GM12878 (cell line): ENCODE measurements around the gene PMF1. TPM values are rescaled to one million over a fixed set of nuclear protein-coding genes. Genes with fewer than 3 reads are reported as not detected.

Experiments used
- ATAC-seq: fragments of 200-7000 bp; cut with Tn5 transposase; 3 replicates; pipeline ENCODE4 v1.9.1; 2020; ENCODE audit warnings: mild to moderate bottlenecking, moderate library complexity
- BruUV-seq: library from RNA; stranded (reverse); fragments of 400-500 nt; replicated peaks from 2 replicates; lab custom pipeline; 2021; lab: Mats Ljungman, UMichigan
- CTCF ChIA-PET: fragments of 300-600 bp; sonication (Branson Sonifier 250); formaldehyde crosslinking; extraction: SDS; loops from one replicate; lab custom pipeline; 2021; ENCODE audit warnings: inconsistent platforms; lab: Yijun Ruan, JAX
- POLR2A ChIA-PET: fragments of 350-600 bp; formaldehyde crosslinking; extraction: SDS; loops from one replicate; lab custom pipeline; 2021; ENCODE audit warnings: inconsistent platforms; lab: Charles Lee
- RAD21 ChIA-PET: fragments of 300-600 bp; sonication (Branson Sonifier 250); formaldehyde crosslinking; loops from one replicate; lab custom pipeline; 2023; ENCODE audit warnings: antibody characterized with exemption; ENCODE audit not compliant: unreplicated experiment; lab: Charles Lee
- SMC1A ChIA-PET: fragments of 300-600 bp; sonication (Branson Sonifier 250); formaldehyde crosslinking; loops from one replicate; lab custom pipeline; 2023; ENCODE audit not compliant: unreplicated experiment, uncharacterized antibody; lab: Charles Lee
- DNase-seq: peaks from one replicate; pipeline ENCODE4 v3.0.0-alpha.2; 2011; ENCODE audit warnings: low read depth, low spot score
- FAIRE-seq: peaks from 3 replicates; lab custom pipeline; 2011; peaks lifted over from hg19 to GRCh38; lab: Jason Lieb, UNC
- H2AFZ ChIP-seq: 2 replicates; pipeline ENCODE4 v1.6.0; 2011; ENCODE audit warnings: low read depth, low read length, control low read depth; ENCODE audit not compliant: control insufficient read depth
- H3K27ac ChIP-seq: 2 replicates; pipeline ENCODE4 v1.5.1; 2011; ENCODE audit warnings: control low read depth; ENCODE audit not compliant: control insufficient read depth, insufficient read depth
- H3K27me3 ChIP-seq, 2 experiments: replicated peaks in 1 of 2; 2 replicates each; pipeline versions ENCODE4 v1.6.0 to v1.6.1; 2011; ENCODE audit warnings: low read length in 1 of 2; ENCODE audit not compliant: control insufficient read depth in 2 of 2, insufficient read depth in 2 of 2
- H3K36me3 ChIP-seq, 2 experiments: 2 replicates each; pipeline ENCODE4 v1.5.1; 2011; ENCODE audit warnings: low read length in 1 of 2; ENCODE audit not compliant: control insufficient read depth in 2 of 2, insufficient read depth in 2 of 2
- H3K4me1 ChIP-seq: 2 replicates; pipeline ENCODE4 v1.6.1; 2011; ENCODE audit warnings: mild to moderate bottlenecking, low read length, moderate library complexity, mixed read lengths; ENCODE audit not compliant: control insufficient read depth, insufficient read depth
- H3K4me2 ChIP-seq: 2 replicates; pipeline ENCODE4 v1.6.0; 2011; ENCODE audit warnings: control low read depth; ENCODE audit not compliant: control insufficient read depth, insufficient read depth
- H3K4me3 ChIP-seq: fragments of 200-600 bp; sonication (generic); 2 replicates; pipeline ENCODE4 v1.5.1; 2016
- H3K79me2 ChIP-seq: 2 replicates; pipeline ENCODE4 v1.6.0; 2011; ENCODE audit warnings: low read length; ENCODE audit not compliant: control insufficient read depth, insufficient read depth
- H3K9ac ChIP-seq: 2 replicates; pipeline ENCODE4 v1.8.0; 2011; ENCODE audit warnings: low read length, control low read depth, mixed read lengths; ENCODE audit not compliant: control insufficient read depth, insufficient read depth
- H3K9me3 ChIP-seq: replicated peaks from 3 replicates; pipeline ENCODE4 v1.5.1; 2011; ENCODE audit warnings: mild to moderate bottlenecking, low read length; ENCODE audit not compliant: control insufficient read depth, insufficient read depth
- H4K20me1 ChIP-seq: 2 replicates; pipeline ENCODE4 v1.6.0; 2011; ENCODE audit not compliant: control insufficient read depth, insufficient read depth
- EZH2 ChIP-seq: IDR thresholded peaks from 2 replicates; pipeline ENCODE4 v1.6.1; 2012; ENCODE audit warnings: low read depth, mild to moderate bottlenecking, control low read depth, inconsistent platforms, low read length, borderline replicate concordance; ENCODE audit not compliant: control insufficient read depth
- PAX5 ChIP-seq: IDR thresholded peaks from 2 replicates; pipeline ENCODE4 v1.6.1; 2011; ENCODE audit warnings: low read depth, low read length, borderline replicate concordance
- POLR2AphosphoS2 ChIP-seq: IDR thresholded peaks from 2 replicates; pipeline ENCODE4 v1.6.1; 2011; ENCODE audit warnings: low read depth, mild to moderate bottlenecking, low read length, improper control_type of control experiment, moderate library complexity
- RFX5 ChIP-seq: IDR thresholded peaks from 2 replicates; pipeline ENCODE4 v1.6.1; 2011; ENCODE audit warnings: low read depth, low read length, improper control_type of control experiment
- RUNX3 ChIP-seq: IDR thresholded peaks from 2 replicates; pipeline ENCODE4 v1.6.1; 2012; ENCODE audit warnings: low read length, inconsistent platforms
- WGBS: methylation state at CpG from one replicate; pipeline ENCODE4 v1.1.6; 2016; ENCODE audit warnings: low lambda C conversion rate; ENCODE audit not compliant: insufficient replicate concordance, insufficient coverage; ENCODE audit errors: missing lambda C conversion rate; 5-methylcytosine and 5-hydroxymethylcytosine counted together
- in situ Hi-C: fragments of 300-500 bp; cut with MboI; formaldehyde crosslinking; loops from 9 replicates; pipeline ENCODE4 v1.14.3; 2018; ENCODE audit warnings: mixed read lengths
- intact Hi-C: fragments of 100-400 bp; cut with micrococcal nuclease; formaldehyde crosslinking; loops from one replicate; pipeline ENCODE4 v1.14.2; 2022; ENCODE audit not compliant: unreplicated experiment
- polyA plus RNA-seq, 11 experiments: library from polyadenylated mRNA; depleted of rRNA in 4 of 11; unstranded in 6 of 11; stranded (reverse) in 5 of 11; fragments of >200 nt; fragmentation: Nextera tagmentation in 4 of 11; fragmentation: Illumina TruSeq in 1 of 11; extraction: Ambion mirVana in 4 of 11; extraction: Trizol in 1 of 11; gene quantifications; 1 replicate in 1 of 11; 2 replicates in 10 of 11; pipeline versions ENCODE4 v1.2.1 to v1.2.3, GENCODE V29; 2011 to 2016; ENCODE audit warnings: inconsistent platforms in 2 of 11, missing spikeins in 2 of 11, low read depth in 1 of 11
- total RNA-seq, 4 experiments: library from RNA; depleted of rRNA in 3 of 4; stranded (reverse); fragments of >200 nt in 3 of 4; fragmentation: Illumina TruSeq in 1 of 4; extraction: Trizol in 1 of 4; gene quantifications; 2 replicates each; pipeline versions ENCODE4 v1.2.1 to v1.2.3, GENCODE V29; 2013 to 2021
- TF ChIP-seq, protein P1 (sequence below): IDR thresholded peaks from 2 replicates; pipeline ENCODE4 v1.6.1; 2012; ENCODE audit warnings: low read length, inconsistent platforms
- TF ChIP-seq, protein P2 (sequence below): fragments of 450-650 bp; IDR thresholded peaks from 2 replicates; pipeline ENCODE4 v1.6.1; 2017; ENCODE audit warnings: mild to moderate bottlenecking
- TF ChIP-seq, protein P3 (sequence below): fragments of 450-650 bp; IDR thresholded peaks from 2 replicates; pipeline ENCODE4 v1.6.1; 2017; ENCODE audit warnings: antibody characterized with exemption, mild to moderate bottlenecking, moderate library complexity

Gene PMF1
- total and polyA plus RNA-seq, 10 of the 15 experiments (the other 5 are each of a cell fraction or from before 2014, with no cell fraction given), result 6.7 to 105 (median 67.3) TPM

DNA sequence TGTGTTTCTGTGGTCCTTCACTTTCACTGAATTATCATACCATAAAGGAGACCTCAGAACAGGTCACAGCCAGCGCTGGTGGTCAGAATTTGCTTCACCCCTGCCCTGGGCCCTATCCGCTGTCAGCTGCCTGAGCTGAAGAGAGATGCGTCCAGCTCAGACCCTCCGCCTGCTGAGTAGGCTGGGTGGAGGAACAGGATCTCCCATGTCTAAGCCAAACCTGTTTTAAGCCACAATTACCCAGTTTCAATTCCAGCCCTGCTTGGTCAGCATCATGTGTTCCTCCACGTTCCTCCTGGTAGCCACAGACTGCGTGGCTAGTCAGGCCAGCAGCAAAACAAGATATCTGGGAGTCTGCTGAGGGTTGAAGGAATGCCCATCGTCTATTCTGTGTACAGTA, 15.7 kb downstream of the PMF1 start:
- Histone ChIP-seq H3K27ac (0 out of 2 replicates have a peak overlapping the region, but pooled peaks have one; percentile 37), H3K79me2 (no peaks in the 10 kb centered on the region), H3K4me3 (no peak overlapping the region), H3K27me3 (no peaks in the 10 kb centered on the region), H4K20me1 (no peaks in the 10 kb centered on the region), H3K36me3 (peaks cover 1 to 5% of the 10 kb centered on the region in 2 experiments; a peak in 3 of 4 replicates), H3K4me1 (peaks cover 24% of the 10 kb centered on the region), H3K4me2 (no peak overlapping the region), H3K9ac (no peak overlapping the region), H2AFZ (no peak overlapping the region), H3K9me3 (no peaks in the 10 kb centered on the region)
- intact Hi-C loops, result no loop called here
- WGBS, result 93% methylated on average over 7 of the region's 7 CpGs
- ChIA-PET POLR2A (interaction anchor here (1.1 kb wide), 1 partner anchor 87 kb away, joined by 7 read pairs; no protein-coding TSS in a partner anchor), SMC1A (interaction anchor here (1.0 to 14.3 kb wide), 5 partner anchors 22 to 98 kb away, joined by 3 to 411 read pairs (median 4); partner anchors contain the start of gene SEMA4A), RAD21 (interaction anchor here (0.9 to 10.0 kb wide), 2 partner anchors 81 to 98 kb away, joined by 3 to 361 read pairs; partner anchors contain the start of gene SEMA4A), CTCF (interaction anchor here (1.3 to 14.2 kb wide), 4 partner anchors 81 to 217 kb away, joined by 3 to 502 read pairs (median 10); partner anchors contain the start of gene SEMA4A)
- in situ Hi-C loops, result no loop called here
- FAIRE-seq, result no peak
- no peak for ATAC-seq
- no peak for DNase-seq
- TF ChIP-seq PAX5 (no peak), RUNX3 (peak; percentile 23; the same call in 1 of the 2 replicates)
- no TSS peak for BruUV-seq

DNA sequence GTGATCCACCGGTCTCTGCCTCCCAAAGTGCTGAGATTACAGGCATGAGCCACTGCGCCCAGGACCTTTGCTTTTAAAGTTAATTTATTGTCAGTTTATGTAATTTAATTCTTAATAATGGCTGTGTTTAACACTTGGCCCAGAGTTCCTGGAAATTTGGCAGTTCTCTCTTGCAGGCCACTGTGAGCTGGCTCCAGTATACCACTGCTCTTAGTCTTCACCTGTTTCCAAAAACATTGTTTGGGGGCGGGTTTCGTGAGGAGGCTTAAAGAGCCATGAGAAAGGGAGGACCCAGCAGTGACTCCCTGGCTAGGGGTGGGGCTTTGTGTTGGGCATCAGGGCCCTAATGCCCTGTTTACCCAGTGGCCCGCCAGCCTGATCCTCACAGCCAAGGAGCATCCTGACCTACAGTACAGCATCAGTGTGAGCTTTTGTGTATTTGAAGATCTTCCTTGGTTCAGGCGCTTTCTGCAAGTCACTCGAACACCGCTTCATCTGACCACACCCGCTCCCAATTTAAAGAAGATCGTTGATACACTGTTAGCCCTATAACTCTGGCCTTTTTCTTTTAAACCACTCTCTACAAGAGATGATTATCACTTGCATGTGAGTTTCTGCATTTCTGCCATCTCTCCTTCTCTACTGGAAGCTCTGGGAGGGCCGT, 17.1 kb downstream of the PMF1 start:
- ChIA-PET POLR2A (no interaction called here), SMC1A (interaction anchor here (0.7 to 14.3 kb wide), 4 partner anchors 33 to 100 kb away, joined by 3 to 411 read pairs (median 4); partner anchors contain the start of gene SEMA4A), CTCF (interaction anchor here (1.0 to 14.2 kb wide), 4 partner anchors 51 to 216 kb away, joined by 3 to 502 read pairs (median 10); partner anchors contain the start of gene SEMA4A), RAD21 (interaction anchor here (10.0 kb wide), 1 partner anchor 82 kb away, joined by 361 read pairs; the partner anchor contains the start of gene SEMA4A)
- FAIRE-seq (no peak), ATAC-seq (no peak), DNase-seq (no peak)
- Histone ChIP-seq H3K4me1 (peaks cover 24% of the 10 kb centered on the region), H3K27me3 (no peaks in the 10 kb centered on the region), H3K79me2 (no peaks in the 10 kb centered on the region), H4K20me1 (no peaks in the 10 kb centered on the region), H3K4me3 (no peak overlapping the region), H3K9me3 (no peaks in the 10 kb centered on the region), H3K36me3 (peaks cover 3 to 4% of the 10 kb centered on the region in 2 experiments; a peak in 3 of 4 replicates), H3K4me2 (no peak overlapping the region), H3K27ac (no peak overlapping the region), H2AFZ (no peak overlapping the region), H3K9ac (no peak overlapping the region)
- in situ Hi-C loops (no loop called here), intact Hi-C loops (no loop called here)
- BruUV-seq, result no TSS peak
- 91% methylated on average over 11 of the region's 11 CpGs for WGBS
- TF ChIP-seq EZH2 (no peak), POLR2AphosphoS2 (no peak), RFX5 (no peak)
- TF ChIP-seq, protein P1, sequence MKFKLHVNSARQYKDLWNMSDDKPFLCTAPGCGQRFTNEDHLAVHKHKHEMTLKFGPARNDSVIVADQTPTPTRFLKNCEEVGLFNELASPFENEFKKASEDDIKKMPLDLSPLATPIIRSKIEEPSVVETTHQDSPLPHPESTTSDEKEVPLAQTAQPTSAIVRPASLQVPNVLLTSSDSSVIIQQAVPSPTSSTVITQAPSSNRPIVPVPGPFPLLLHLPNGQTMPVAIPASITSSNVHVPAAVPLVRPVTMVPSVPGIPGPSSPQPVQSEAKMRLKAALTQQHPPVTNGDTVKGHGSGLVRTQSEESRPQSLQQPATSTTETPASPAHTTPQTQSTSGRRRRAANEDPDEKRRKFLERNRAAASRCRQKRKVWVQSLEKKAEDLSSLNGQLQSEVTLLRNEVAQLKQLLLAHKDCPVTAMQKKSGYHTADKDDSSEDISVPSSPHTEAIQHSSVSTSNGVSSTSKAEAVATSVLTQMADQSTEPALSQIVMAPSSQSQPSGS, result no peak
- TF ChIP-seq, protein P2, sequence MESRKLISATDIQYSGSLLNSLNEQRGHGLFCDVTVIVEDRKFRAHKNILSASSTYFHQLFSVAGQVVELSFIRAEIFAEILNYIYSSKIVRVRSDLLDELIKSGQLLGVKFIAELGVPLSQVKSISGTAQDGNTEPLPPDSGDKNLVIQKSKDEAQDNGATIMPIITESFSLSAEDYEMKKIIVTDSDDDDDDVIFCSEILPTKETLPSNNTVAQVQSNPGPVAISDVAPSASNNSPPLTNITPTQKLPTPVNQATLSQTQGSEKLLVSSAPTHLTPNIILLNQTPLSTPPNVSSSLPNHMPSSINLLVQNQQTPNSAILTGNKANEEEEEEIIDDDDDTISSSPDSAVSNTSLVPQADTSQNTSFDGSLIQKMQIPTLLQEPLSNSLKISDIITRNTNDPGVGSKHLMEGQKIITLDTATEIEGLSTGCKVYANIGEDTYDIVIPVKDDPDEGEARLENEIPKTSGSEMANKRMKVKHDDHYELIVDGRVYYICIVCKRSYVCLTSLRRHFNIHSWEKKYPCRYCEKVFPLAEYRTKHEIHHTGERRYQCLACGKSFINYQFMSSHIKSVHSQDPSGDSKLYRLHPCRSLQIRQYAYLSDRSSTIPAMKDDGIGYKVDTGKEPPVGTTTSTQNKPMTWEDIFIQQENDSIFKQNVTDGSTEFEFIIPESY, result no peak
- TF ChIP-seq, protein P3, sequence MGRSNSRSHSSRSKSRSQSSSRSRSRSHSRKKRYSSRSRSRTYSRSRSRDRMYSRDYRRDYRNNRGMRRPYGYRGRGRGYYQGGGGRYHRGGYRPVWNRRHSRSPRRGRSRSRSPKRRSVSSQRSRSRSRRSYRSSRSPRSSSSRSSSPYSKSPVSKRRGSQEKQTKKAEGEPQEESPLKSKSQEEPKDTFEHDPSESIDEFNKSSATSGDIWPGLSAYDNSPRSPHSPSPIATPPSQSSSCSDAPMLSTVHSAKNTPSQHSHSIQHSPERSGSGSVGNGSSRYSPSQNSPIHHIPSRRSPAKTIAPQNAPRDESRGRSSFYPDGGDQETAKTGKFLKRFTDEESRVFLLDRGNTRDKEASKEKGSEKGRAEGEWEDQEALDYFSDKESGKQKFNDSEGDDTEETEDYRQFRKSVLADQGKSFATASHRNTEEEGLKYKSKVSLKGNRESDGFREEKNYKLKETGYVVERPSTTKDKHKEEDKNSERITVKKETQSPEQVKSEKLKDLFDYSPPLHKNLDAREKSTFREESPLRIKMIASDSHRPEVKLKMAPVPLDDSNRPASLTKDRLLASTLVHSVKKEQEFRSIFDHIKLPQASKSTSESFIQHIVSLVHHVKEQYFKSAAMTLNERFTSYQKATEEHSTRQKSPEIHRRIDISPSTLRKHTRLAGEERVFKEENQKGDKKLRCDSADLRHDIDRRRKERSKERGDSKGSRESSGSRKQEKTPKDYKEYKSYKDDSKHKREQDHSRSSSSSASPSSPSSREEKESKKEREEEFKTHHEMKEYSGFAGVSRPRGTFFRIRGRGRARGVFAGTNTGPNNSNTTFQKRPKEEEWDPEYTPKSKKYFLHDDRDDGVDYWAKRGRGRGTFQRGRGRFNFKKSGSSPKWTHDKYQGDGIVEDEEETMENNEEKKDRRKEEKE, result no peak
